Measurements from ENCODE around the gene PCDHA12.
"Not testable (repeated sequence)": the region's sequence is repeated elsewhere in the genome, so short reads cannot be mapped to it uniquely, and the experiment has no call there.

Gene PCDHA12

GRCh38 chr5:140862441-140863295, 12.4 kb upstream of the PCDHA12 start:
- DNase-seq (ENCODE audit: low spot score): no peak

- no peak for DNase-seq (ENCODE audit: low spot score)
These were observed 6.2 kb upstream of the PCDHA12 start, which contains the start of gene PCDHA11 for GRCh38 chr5:140868721-140869554. Gene PCDHA11 (plus strand): TSS chr5:140868957. CDS start chr5:140869104, 147 bp downstream.

- DNase-seq (ENCODE audit: low spot score): no peak
These were observed 5.6 kb upstream of the PCDHA12 start for GRCh38 chr5:140869555-140869886.

- no peak for DNase-seq (ENCODE audit: low spot score)
These were observed 4.6 kb upstream of the PCDHA12 start for GRCh38 chr5:140870221-140871201.

- DNase-seq (ENCODE audit: low spot score): not testable (repeated sequence)
These were observed 1.6 kb downstream of the PCDHA12 start for GRCh38 chr5:140876541-140877261.

- DNase-seq (ENCODE audit: low spot score): no peak
These were observed 2.1 kb downstream of the PCDHA12 start for GRCh38 chr5:140877262-140877581.

GRCh38 chr5:140881889-140882590, 6.9 kb downstream of the PCDHA12 start, which contains the start of gene PCDHA13:
Gene PCDHA13 (plus strand): TSS chr5:140882124. CDS start chr5:140882269, 145 bp downstream.
- DNase-seq (ENCODE audit: low spot score): no peak

GRCh38 chr5:140882591-140882899, 7.4 kb downstream of the PCDHA12 start:
- DNase-seq (ENCODE audit: low spot score): no peak

GRCh38 chr5:140883373-140883772, 8.3 kb downstream of the PCDHA12 start:
- DNase-seq (ENCODE audit: low spot score): no peak

GRCh38 chr5:140883927-140884697, 9.0 kb downstream of the PCDHA12 start:
- no peak for DNase-seq (ENCODE audit: low spot score)

GRCh38 chr5:140916325-140916724, 41.2 kb downstream of the PCDHA12 start:
- DNase-seq (ENCODE audit: low spot score): no peak

GRCh38 chr5:140923601-140924000, 48.5 kb downstream of the PCDHA12 start:
- DNase-seq (ENCODE audit: low spot score): no peak

GRCh38 chr5:140925806-140926442, 50.8 kb downstream of the PCDHA12 start, which contains the start of gene PCDHAC1:
Gene PCDHAC1 (plus strand): TSS chr5:140926299. CDS start chr5:140926893, 594 bp downstream.
- no peak for DNase-seq (ENCODE audit: low spot score)

- DNase-seq (ENCODE audit: low spot score): no peak
These were observed 51.5 kb downstream of the PCDHA12 start for GRCh38 chr5:140926443-140927227.

GRCh38 chr5:140927228-140927573, 52.1 kb downstream of the PCDHA12 start:
- DNase-seq (ENCODE audit: low spot score): no peak
